ENCODE measurements around the gene TENM4.

TENM4 gene

DNA sequence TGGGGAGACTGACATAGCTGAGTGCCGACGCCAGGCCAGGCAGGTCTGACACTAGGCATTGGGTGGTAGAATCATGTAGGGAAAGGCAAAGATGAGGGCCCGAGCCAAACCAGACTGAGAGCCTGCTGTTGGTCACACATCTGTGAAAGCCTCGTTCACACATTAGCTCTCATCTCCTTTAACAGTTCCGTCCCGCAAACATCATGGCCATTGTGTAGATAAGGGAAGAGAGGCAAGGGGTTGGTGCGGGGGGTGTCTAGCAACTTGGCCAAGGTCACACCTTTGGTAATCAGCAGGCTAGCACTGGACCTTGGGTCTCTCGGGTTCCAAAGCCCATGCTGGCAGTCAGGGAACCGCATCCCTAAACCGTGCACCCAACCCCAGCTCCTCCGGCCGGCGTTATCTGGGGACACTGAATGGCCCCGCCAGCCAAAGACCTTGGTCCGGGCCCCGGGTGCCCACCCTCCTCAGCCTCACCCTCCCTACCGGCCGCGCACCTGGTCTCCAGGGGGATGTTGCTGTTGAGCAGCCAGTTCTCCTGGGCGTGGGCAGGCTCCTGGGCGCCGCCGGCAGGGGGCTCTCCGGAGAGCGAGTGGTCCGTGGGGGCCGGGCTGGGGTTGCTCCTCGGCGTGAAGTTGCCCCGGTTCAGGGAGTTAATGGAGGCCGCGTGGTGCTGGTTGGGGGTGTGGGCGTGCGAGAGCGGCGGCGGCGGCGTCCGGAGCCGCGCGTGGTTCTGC, 537.9 kb downstream of the TENM4 start:
- TF ChIP-seq, protein P1, sequence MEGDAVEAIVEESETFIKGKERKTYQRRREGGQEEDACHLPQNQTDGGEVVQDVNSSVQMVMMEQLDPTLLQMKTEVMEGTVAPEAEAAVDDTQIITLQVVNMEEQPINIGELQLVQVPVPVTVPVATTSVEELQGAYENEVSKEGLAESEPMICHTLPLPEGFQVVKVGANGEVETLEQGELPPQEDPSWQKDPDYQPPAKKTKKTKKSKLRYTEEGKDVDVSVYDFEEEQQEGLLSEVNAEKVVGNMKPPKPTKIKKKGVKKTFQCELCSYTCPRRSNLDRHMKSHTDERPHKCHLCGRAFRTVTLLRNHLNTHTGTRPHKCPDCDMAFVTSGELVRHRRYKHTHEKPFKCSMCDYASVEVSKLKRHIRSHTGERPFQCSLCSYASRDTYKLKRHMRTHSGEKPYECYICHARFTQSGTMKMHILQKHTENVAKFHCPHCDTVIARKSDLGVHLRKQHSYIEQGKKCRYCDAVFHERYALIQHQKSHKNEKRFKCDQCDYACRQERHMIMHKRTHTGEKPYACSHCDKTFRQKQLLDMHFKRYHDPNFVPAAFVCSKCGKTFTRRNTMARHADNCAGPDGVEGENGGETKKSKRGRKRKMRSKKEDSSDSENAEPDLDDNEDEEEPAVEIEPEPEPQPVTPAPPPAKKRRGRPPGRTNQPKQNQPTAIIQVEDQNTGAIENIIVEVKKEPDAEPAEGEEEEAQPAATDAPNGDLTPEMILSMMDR (IDR thresholded peaks at IDR 0.05; ENCODE audit: low read depth, low read length, missing control alignments), result no peak
- no peak overlapping the region for H3K4me3 ChIP-seq (ENCODE audit: low read depth, low read length)
- no peak for DNase-seq (ENCODE audit: low read depth)

DNA sequence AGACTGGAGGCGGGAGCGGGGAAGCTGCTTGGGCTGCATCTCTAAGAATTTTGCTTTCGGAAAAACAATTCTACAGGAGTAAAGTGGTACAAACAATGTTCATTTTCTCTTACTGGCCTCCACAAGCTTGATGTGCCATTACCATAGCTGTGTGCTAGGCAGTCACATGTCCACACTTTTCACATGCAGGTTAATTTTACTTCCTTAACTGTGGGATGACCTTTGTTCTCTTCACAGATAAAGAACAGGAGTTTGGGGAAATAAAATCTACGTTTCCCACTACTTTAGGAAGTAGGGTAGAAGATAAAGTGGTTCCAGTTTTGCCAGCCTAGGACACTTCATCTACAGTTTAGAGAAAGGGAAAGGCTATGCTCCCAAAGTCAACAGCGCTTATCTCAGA, 539.0 kb downstream of the TENM4 start:
- DNase-seq (ENCODE audit: low read depth), result no peak
- H3K4me3 ChIP-seq (ENCODE audit: low read depth, low read length), result no peak overlapping the region
- TF ChIP-seq, protein P1 (IDR thresholded peaks at IDR 0.05; ENCODE audit: low read depth, low read length, missing control alignments), result no peak

DNA sequence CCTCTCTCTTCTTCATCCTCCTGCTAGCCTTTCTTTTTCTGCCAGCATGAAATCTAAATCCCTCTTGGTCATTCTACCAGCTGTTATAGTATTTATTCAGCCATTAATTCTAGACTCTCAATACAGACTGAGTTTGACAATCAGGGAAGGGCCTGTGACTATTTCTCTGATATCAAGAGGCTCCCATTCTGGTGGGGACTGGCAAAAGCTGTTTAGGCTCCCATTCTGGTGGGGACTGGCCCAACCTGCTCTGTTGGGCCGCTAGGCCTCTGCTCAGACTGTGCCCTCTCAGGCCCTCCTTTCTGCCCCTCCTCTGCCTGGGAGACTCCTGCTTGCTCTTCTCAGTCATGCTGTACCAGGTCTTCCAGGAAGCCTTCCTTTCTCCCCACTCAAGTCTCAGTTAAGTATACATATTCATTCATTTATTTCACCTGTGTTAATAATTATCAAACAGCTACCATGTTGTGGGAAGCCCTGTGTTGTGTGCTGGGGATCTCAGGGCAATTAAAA, 542.5 kb downstream of the TENM4 start:
- no peak for DNase-seq (ENCODE audit: low read depth)
- H3K4me3 ChIP-seq (ENCODE audit: low read depth, low read length), result no peak overlapping the region
- TF ChIP-seq, protein P1 (IDR thresholded peaks at IDR 0.05; ENCODE audit: low read depth, low read length, missing control alignments), result no peak

DNA sequence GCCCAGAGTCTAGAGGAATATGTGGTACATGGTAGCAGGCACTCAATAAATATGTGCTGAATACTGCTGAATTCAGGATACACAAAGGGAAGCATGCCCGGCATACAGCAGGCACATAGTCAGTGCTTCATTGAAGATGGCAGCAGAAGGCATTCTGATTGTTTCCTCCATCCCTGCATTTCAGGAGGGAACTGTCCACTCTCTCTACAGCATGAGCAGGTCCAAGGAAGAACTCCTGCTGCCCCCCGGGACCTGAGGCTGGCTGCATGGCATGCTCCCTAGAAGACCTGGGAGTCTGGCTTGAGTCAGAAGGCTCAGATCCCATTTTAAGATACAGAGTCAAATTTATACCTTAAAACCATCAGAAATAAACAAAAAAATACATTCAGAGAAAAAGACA, 546.8 kb downstream of the TENM4 start:
- H3K4me3 ChIP-seq (ENCODE audit: low read depth, low read length), result no peak overlapping the region
- no peak for DNase-seq (ENCODE audit: low read depth)
- TF ChIP-seq, protein P1 (IDR thresholded peaks at IDR 0.05; ENCODE audit: low read depth, low read length, missing control alignments), result no peak

DNA sequence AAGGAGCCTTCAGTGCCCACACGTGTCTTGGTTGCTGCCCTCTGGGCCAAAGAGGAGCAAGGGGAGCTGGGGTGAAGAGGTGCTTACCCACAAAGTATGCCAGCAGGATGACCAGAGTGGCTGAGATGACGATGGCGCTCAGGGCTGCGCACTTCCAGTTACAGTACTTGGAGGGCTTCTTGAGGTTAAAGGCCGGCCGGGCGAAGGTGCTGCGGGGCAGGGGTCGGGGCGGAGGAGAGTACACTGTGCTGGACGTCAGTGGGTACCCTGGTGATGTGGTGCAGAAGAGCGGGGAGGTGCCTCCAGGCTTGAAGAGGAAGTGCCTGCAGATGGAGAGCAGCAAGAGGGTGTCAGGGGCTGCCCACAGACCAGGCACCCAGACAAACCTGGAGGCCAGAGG, 551.1 kb downstream of the TENM4 start:
- DNase-seq (ENCODE audit: low read depth), result no peak
- no peak overlapping the region for H3K4me3 ChIP-seq (ENCODE audit: low read depth, low read length)
- TF ChIP-seq, protein P1 (IDR thresholded peaks at IDR 0.05; ENCODE audit: low read depth, low read length, missing control alignments), result no peak

DNA sequence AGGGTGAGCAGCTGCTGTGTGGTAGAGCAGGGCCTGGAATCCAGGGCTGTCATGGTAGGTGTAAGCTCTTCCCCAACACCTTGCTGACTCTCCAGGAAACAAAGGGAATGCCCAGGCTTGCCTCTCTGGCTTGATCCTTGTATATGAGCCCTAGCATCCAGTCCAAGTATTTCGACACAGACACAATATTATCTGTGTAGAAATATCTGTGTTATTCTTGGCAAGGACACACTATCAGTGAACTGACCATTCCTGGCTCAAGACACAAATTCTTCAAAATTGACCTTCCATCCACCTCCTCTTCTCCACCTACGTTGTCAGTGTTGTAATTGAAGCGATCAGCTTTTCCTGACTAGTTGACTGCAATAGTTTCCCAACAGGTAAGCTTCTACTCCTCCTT, 554.2 kb downstream of the TENM4 start:
- TF ChIP-seq, protein P1 (IDR thresholded peaks at IDR 0.05; ENCODE audit: low read depth, low read length, missing control alignments), result no peak
- no peak for DNase-seq (ENCODE audit: low read depth)

DNA sequence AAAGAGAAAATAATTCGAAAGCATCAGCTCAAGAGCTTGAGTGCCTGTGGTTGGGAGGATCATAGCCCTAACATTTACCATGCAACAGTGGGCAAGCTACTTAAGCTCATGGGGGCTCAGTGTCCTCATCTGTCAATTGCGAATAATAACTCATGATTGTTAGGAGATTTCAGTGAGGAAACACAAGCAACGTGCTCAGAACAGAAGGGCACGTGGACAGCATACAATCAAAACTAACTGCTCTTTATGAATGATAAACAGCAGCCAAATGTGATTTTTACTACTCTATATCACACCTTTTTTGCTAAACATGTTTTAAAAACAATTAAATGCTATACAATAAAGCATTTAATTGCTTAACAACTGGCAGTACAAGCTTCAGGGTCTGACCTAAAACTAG, 556.1 kb downstream of the TENM4 start:
- TF ChIP-seq, protein P1 (IDR thresholded peaks at IDR 0.05; ENCODE audit: low read depth, low read length, missing control alignments), result no peak
- DNase-seq (ENCODE audit: low read depth), result no peak
- no peak overlapping the region for H3K4me3 ChIP-seq (ENCODE audit: low read depth, low read length)

More for the DNA sequence above, 554.2 kb downstream of the TENM4 start:
- H3K4me3 ChIP-seq (ENCODE audit: low read depth, low read length), result no peak overlapping the region
